Type B pancreatic cell (in vitro differentiated cells): ENCODE results near the gene OR10X1. TPM values are rescaled to one million over a fixed set of nuclear protein-coding genes. Genes with fewer than 3 reads are reported as not detected.

Experiments
- DNase-seq: peaks from one replicate; pipeline ENCODE4 v3.0.0; 2021; ENCODE audit warnings: mixed read lengths; ENCODE audit not compliant: unreplicated experiment; ENCODE audit errors: extremely low spot score
- H3K27ac Mint-ChIP-seq: 2 replicates; pipeline ENCODE4 v1.8.0; 2021; ENCODE audit warnings: mild to moderate bottlenecking, mixed read lengths
- H3K27me3 Mint-ChIP-seq: 2 replicates; pipeline ENCODE4 v1.8.0; 2021; ENCODE audit warnings: mixed read lengths
- H3K36me3 Mint-ChIP-seq: 2 replicates; pipeline ENCODE4 v1.8.0; 2021; ENCODE audit warnings: mixed read lengths
- H3K4me1 Mint-ChIP-seq: one replicate; pipeline ENCODE4 v1.8.0; 2021; ENCODE audit warnings: mixed read lengths; ENCODE audit not compliant: unreplicated experiment
- H3K4me3 Mint-ChIP-seq: 2 replicates; pipeline ENCODE4 v1.8.0; 2021; ENCODE audit warnings: mild to moderate bottlenecking, mixed read lengths
- H3K9me3 Mint-ChIP-seq: 2 replicates; pipeline ENCODE4 v1.8.0; 2021; ENCODE audit warnings: mixed read lengths
- CTCF ChIP-seq: fragments of 200-600 bp; sonication (generic); conservative IDR thresholded peaks from 2 replicates; pipeline ENCODE4 v1.5.0; 2021; ENCODE audit warnings: antibody characterized with exemption, mild to moderate bottlenecking
- total RNA-seq: library from RNA; stranded (reverse); gene quantifications from 2 replicates; pipeline ENCODE4 v1.2.1, GENCODE V29; 2021; ENCODE audit warnings: low replicate concordance

The OR10X1 gene
- total RNA-seq, 1 donor from 2014 or later: not detected

DNA sequence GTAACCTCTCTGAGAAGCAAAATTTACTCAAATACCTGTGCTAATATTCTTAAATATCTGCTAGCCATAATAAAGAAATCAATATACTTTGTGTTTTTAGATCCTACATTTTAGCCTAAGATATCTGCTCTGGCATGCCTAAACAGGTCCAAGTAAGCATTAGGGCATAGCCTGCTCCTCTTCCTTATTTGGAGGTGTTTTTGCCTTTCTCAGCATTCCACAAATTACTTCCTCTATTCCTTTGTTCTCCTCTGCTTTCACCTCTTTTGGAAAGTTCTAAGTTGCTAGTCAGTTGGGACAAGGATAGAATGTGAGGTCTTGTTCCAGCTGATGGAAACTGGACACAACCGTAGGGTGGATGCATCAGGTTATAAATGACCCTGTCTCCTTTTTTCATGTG is 7.2 kb upstream of the OR10X1 start:
- H3K9me3 Mint-ChIP-seq: peaks cover 5% of the 10 kb centered on the region

DNA sequence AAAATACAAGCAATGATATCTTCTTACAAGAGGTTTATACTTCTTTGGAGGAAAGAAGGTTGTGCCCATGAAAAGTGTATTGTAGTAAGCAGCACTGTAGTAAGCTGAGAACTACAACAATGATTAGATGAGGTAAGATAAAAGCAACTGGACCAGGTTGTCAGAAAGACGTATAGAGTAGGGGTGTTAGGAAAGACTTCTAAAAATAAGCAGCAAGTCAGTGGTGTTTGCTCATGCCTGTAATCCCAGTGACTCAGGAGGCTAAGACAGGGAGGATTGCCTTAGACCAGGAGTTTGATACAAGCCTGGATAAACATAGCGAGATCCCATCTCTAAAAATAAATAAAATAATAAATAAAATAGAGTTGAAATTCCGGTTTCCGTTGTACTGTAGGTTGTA is 4.3 kb upstream of the OR10X1 start:
- Mint-ChIP-seq H3K36me3 (no peaks in the 10 kb centered on the region), H3K4me3 (no peak overlapping the region), H3K27me3 (no peaks in the 10 kb centered on the region), H3K27ac (no peak overlapping the region), H3K9me3 (peaks cover 5% of the 10 kb centered on the region), H3K4me1 (no peaks in the 10 kb centered on the region)
- DNase-seq: no peak
- TF ChIP-seq CTCF: no peak

More for the DNA sequence above, 7.2 kb upstream of the OR10X1 start:
- DNase-seq: no peak
- no peak for TF ChIP-seq CTCF
- Mint-ChIP-seq H3K27me3 (no peaks in the 10 kb centered on the region), H3K4me1 (no peaks in the 10 kb centered on the region), H3K27ac (no peak overlapping the region), H3K36me3 (no peaks in the 10 kb centered on the region), H3K4me3 (no peak overlapping the region)

DNA sequence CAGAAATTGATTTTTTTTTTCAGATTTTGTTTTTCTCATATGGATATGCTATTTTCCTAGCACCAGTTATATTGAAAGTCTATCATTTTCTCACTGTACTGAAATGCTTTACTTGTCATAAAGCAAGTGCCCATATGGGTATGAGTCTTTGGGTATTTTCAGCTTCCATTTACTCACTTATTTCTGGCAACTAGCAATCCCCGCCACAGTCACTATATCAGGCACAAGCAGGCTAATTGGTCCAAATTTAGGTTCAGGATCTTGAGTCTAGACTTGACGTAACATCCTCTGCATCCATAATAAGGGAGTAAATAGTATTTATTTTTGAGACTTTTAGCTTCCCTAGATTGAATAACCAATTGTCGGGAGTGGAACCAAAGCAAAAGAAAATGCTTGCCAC is 2.1 kb downstream of the OR10X1 start:
- DNase-seq: no peak
- no peak for TF ChIP-seq CTCF
- Mint-ChIP-seq H3K4me1 (no peaks in the 10 kb centered on the region), H3K4me3 (no peak overlapping the region), H3K27me3 (no peaks in the 10 kb centered on the region), H3K27ac (no peak overlapping the region), H3K36me3 (no peaks in the 10 kb centered on the region), H3K9me3 (no peaks in the 10 kb centered on the region)

DNA sequence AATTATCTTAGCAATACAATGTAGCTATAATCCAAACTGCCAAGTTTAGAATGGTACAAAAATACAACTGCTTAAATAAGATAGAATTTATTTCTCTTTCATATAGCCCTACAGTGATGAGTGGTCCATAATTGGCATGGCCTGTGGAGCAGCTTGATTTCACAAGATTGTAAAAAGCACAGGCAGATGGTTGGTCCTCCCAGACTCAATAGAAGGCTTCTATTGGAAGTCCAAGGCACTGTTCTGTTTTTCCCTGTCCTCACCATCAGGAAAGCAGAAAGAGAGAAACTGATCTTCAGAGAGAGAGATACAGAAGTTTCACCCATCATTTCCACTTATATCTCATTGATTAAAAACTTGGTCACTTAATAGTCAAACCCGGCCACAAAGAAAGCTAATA is 7.5 kb downstream of the OR10X1 start:
- no peaks in the 10 kb centered on the region for H3K36me3 Mint-ChIP-seq
- no peaks in the 10 kb centered on the region for H3K9me3 Mint-ChIP-seq
- peaks cover 12% of the 10 kb centered on the region for H3K27me3 Mint-ChIP-seq
- no peak overlapping the region for H3K4me3 Mint-ChIP-seq
- H3K4me1 Mint-ChIP-seq: no peaks in the 10 kb centered on the region
- H3K27ac Mint-ChIP-seq: no peak overlapping the region
- no peak for DNase-seq
- no peak for TF ChIP-seq CTCF

DNA sequence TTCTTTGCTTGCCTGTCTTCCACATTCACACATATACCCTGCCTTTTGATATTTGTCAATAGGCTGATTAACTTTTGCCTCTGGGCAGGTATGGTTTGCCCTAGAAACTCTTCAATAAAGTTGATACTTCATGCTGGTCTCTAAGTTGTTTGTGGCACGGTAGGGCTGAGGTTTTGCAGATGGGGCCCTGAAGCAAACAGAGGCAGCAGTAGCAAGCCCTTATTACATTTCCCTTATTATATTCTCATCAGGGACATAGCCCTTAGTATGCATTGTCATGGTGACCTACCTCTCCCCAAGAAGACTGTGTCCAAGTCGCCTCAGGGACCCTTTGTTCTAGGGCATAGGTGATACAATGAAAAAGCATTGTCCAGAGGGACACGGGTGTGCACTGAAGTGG is 9.2 kb downstream of the OR10X1 start, which contains the start of gene OR6P1:
OR6P1 (minus strand) TSS at position 101 of the 400 bp plus-strand sequence. CDS start 6,976 bp downstream, outside the sequence.
- H3K27me3 Mint-ChIP-seq: peaks cover 12% of the 10 kb centered on the region
- H3K4me3 Mint-ChIP-seq: no peak within 1 kb of the TSS
- H3K9me3 Mint-ChIP-seq: no peaks in the 10 kb centered on the region
- H3K4me1 Mint-ChIP-seq: no peaks in the 10 kb centered on the region
- TF ChIP-seq CTCF: no peak
- H3K36me3 Mint-ChIP-seq: no peaks in the 10 kb centered on the region
- no peak within 1 kb of the TSS for H3K27ac Mint-ChIP-seq
- DNase-seq: no peak

- no peak overlapping the region for H3K27ac Mint-ChIP-seq
- no peaks in the 10 kb centered on the region for H3K9me3 Mint-ChIP-seq
- no peak for DNase-seq
- H3K27me3 Mint-ChIP-seq: peaks cover 7% of the 10 kb centered on the region
- no peak for TF ChIP-seq CTCF
- no peaks in the 10 kb centered on the region for H3K4me1 Mint-ChIP-seq
- H3K4me3 Mint-ChIP-seq: no peak overlapping the region
- H3K36me3 Mint-ChIP-seq: no peaks in the 10 kb centered on the region
These were observed 15.1 kb downstream of the OR10X1 start for GRCh38 chr1:158564608-158565007.
